Placental epithelial cell (primary cell): ENCODE measurements around the gene LPCAT4. TPM values are rescaled to one million over a fixed set of nuclear protein-coding genes. Genes with fewer than 3 reads are reported as not detected.

Experiments
- small RNA-seq: library from RNA; depleted of rRNA; stranded (forward); fragments of <200 nt; gene quantifications from one replicate; pipeline ENCODE3, GENCODE V24; 2012
- total RNA-seq: library from RNA; depleted of rRNA; stranded (reverse); fragments of >200 nt; gene quantifications from 2 replicates; pipeline ENCODE4 v1.2.3, GENCODE V29; 2012

Gene LPCAT4
- total RNA-seq = 12.0 and 15.3 TPM in 2 replicates

GRCh38 chr15:34367101-34368081 is at the start of gene LPCAT4:
LPCAT4 (minus strand) TSS chr15:34367196; CDS start chr15:34367100, 96 bp downstream.

GRCh38 chr15:34342737-34343575 is 24.0 kb downstream of the LPCAT4 start, which contains the start of the genes NOP10 and NUTM1:
NOP10 (minus strand) TSS chr15:34343136; CDS start chr15:34343073, 63 bp downstream.
NUTM1 (plus strand) TSS chr15:34343315; CDS start chr15:34343697, 382 bp downstream.

GRCh38 chr15:34337557-34338306 is 29.3 kb downstream of the LPCAT4 start, which contains the start of gene SLC12A6:
SLC12A6 (minus strand) TSS chr15:34337781; CDS start chr15:34336680, 1,101 bp downstream.

Small RNA genes within 50 kb of the gene (small RNA-seq; reads per million reads assigned to genes)
- gene MIR1233-1 (not detected), gene RF00019 (not detected)

Other genes starting within 250 kb of the LPCAT4 start
- gene KATNBL1, start 157.1 kb downstream of the LPCAT4 start, total RNA-seq = 40.8 and 41.2 TPM in 2 replicates
- gene EMC4, start 142.2 kb downstream of the LPCAT4 start, total RNA-seq = 111 and 155 TPM in 2 replicates
- 25.9 and 26.5 TPM in 2 replicates for gene SLC12A6, start 29.4 kb downstream of the LPCAT4 start, total RNA-seq
- 164 and 215 TPM in 2 replicates for gene NOP10, start 24.1 kb downstream of the LPCAT4 start, total RNA-seq
- under 0.01 TPM in 1 of 2 replicates, not detected in the other for gene NUTM1, start 23.9 kb downstream of the LPCAT4 start, total RNA-seq
- gene GOLGA8A, start 70.6 kb upstream of the LPCAT4 start, total RNA-seq = 11.4 and 49.1 TPM in 2 replicates
- gene GOLGA8B, start 216.5 kb upstream of the LPCAT4 start, total RNA-seq = 53.5 and 76.9 TPM in 2 replicates